ENCODE results near the gene TUBGCP5. TPM values are rescaled to one million over a fixed set of nuclear protein-coding genes. Genes with fewer than 3 reads are reported as not detected.
"Not testable (repeated sequence)": the region's sequence is repeated elsewhere in the genome, so short reads cannot be mapped to it uniquely, and the experiment has no call there.

TUBGCP5 gene
- 11.5 TPM for total RNA-seq
- long read RNA-seq, partial matches to known transcripts = 6 of 11 reads
- long read RNA-seq, other reads (novel, unspliced or antisense) = 1 of 11 reads

- intact Hi-C loops (cut with micrococcal nuclease) = no loop called here
- ATAC-seq (peak; percentile 97), DNase-seq (peak; percentile 99)
Measured at GRCh38 chr15:23039143-23039916, at the start of gene TUBGCP5. TSS of gene TUBGCP5 (minus strand) at chr15:23039569. CDS start at chr15:23039543, 26 bp downstream.

GRCh38 chr15:23083115-23083514, 43.7 kb upstream of the TUBGCP5 start:
- intact Hi-C loops (cut with micrococcal nuclease) = no loop called here
- ATAC-seq (no peak), DNase-seq (no peak)

DNA sequence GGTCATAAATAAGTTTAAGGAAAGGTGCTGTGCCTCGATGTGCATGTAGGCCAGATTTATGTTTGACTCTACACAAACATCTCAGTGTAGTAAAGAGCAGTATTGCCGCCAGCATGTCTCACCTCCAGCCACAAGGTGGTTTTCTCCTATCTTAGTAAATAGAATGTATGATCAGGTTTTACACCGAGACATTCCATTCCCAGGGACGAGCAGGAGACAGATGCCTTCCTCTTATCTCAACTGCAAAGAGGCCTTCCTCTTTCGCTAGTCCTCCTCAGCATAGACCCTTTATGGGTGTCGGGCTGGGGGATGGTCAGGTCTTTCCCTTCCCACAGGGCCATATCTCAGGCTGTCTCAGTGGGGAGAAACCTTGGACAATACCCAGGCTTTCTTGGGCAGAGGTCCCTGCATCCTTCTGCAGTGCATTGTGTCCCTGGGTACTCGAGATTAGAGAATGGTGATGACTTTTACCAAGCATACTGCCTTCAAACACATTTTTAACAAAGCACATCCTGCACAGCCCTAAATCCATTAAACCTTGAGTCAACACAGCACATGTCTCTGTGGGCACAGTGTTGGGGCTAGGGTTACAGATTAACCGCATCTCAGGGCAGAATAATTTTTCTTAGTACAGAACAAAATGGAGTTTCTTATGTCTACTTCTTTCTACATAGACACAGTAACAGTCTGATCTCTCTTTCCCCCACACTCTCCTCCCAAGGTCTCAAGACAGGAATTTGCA, 42.8 kb upstream of the TUBGCP5 start:
- DNase-seq; ATAC-seq; intact Hi-C loops (cut with micrococcal nuclease): not testable (repeated sequence)

DNA sequence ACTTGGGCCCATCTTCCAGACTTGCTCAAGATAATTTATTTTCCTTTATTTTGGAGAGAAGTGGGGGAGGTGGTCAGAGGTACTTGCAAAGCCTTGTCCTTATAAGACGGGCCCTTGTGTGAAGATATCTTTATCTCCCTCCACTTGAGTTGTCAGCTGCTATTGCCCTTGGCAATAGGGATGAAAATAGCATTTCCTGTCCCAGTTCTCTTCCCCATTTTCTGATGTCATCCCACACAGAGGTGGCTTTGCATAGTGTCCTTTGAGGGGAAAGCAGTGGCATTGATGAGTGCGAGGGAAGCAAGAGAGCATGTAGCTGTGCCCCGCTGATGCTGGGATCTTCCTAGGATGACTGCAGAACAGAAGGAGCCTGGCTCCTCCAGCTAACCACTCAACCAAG, 41.9 kb upstream of the TUBGCP5 start:
- DNase-seq (no peak), ATAC-seq (no peak)
- intact Hi-C loops (cut with micrococcal nuclease) = no loop called here

- intact Hi-C loops (cut with micrococcal nuclease) = no loop called here
- no peak for ATAC-seq
- no peak for DNase-seq
Measured at GRCh38 chr15:23079766-23080165, 40.4 kb upstream of the TUBGCP5 start.

GRCh38 chr15:23075927-23076326, 36.6 kb upstream of the TUBGCP5 start:
- intact Hi-C loops (cut with micrococcal nuclease) = no loop called here
- DNase-seq (no peak), ATAC-seq (no peak)

DNA sequence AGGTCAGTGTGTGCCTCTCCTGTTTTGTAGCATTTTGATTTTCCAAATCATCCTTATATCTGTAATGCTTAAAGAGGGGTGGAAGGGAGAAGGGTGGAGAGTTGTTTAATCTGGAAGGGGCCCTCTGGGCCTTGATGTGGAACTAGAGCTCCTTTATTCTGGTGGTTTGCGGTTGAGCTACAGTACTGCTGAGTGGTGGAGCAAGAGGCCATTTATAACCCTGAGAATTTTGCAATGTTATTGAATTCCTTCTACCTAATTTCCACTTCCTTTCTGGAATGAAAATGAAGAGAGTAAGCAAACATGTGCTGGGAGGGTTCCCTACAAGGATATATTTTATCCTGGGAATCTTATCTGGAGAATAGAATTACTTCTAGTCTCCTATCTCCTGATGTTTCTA, 35.3 kb upstream of the TUBGCP5 start:
- intact Hi-C loops (cut with micrococcal nuclease) = no loop called here
- ATAC-seq (no peak), DNase-seq (no peak)

DNA sequence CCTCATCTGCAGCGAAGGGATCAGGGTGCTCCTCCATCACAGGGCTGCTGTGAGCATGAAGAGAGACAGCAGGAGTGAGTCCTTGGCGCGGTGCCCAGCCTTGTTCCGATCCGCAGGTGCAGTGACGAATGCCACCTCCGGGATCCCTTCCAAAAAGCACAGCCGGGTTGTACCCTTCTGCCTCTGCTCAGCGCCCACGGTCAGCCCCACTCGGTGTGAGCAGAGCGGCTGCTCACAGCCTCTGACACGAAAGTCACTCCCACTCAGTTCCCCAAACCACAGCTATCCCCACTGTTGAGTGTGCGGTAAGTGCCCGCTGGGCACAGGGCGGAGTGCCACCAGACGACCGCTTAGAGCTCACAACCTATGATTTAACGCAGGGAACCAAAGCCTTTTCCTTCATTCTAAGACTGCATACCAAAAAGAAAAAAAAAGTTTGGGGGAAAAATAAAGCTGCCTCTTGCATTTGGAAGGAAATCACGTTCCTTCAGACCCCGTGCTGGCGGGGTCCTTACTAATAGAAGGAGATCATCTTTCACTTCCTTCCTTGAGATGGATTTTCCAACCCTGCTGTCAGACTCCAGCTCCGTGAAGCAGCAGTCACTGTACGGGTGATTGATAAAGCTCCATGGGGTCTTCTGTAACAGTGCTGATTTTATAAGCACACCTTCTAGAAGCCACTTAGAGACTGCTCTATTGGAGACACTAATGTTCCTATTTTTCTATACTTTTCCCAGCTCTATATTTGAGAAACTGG, 34.7 kb upstream of the TUBGCP5 start:
- ATAC-seq = no peak

DNA sequence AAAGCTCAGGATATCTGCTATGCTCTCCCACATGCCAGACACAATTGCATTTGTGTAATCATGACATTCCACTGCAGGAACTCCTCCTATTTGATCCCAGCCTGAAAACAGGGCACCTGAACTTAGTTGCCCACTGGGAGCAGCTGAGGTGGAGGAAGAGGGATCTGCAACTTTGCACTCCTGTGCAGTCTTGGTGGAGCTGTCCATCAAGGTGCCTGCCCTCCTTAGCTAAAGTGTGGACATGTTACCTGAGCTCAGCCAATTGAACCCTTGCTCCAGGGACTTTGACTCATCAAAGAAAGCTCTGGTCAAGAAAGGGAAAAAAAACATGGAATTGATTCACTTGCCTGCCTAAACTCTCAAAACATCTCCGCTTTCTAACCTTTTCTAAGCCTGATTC, 33.3 kb upstream of the TUBGCP5 start:
- intact Hi-C loops (cut with micrococcal nuclease) = no loop called here
- DNase-seq (no peak), ATAC-seq (no peak)

More for the DNA sequence above, 34.7 kb upstream of the TUBGCP5 start:
- intact Hi-C loops (cut with micrococcal nuclease) = no loop called here
- DNase-seq = peak; percentile 42

- intact Hi-C loops (cut with micrococcal nuclease) = no loop called here
- no peak for ATAC-seq
- DNase-seq = no peak
Measured at GRCh38 chr15:23069496-23070166, 30.3 kb upstream of the TUBGCP5 start.

DNA sequence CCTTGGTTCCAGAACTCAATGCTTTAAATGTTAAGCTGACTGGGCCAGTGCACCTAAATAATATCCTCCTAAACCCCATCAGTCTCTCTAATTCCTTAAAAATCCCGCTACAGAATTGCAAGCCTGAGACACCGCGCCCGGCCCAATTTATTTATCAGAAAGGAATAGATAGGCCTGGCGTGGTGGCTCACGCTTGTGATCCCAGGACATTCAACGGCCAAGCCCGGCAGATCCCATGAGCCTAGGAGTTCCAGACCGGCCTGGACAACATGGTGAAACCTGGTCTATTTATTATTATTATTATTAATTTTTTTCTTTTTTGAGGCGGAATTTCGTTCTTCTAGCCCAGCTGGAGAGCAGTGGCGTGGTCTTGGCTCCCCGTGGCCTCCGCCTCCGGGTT, 28.0 kb upstream of the TUBGCP5 start:
- intact Hi-C loops (cut with micrococcal nuclease) = no loop called here
- ATAC-seq (no peak), DNase-seq (no peak)

DNA sequence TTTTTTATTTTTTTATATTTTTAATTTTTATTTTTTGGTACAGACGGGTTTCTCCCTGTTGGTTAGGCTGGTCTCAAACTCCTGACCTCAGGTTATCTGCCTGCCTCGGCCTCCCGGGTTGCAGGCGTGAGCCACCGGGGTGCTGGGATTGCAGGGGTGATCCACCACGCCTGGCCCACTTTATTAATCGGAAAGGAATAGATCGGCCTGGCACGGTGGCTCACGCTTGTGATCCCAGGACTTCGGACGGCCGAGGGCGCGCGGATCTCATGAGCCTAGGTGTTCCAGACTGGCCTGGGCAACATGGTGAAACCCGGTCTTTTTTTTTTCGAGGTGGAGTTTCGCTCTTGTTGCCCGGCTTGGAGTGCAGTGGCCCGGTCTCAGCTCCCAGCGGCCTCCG, 26.5 kb upstream of the TUBGCP5 start:
- no peak for ATAC-seq
- intact Hi-C loops (cut with micrococcal nuclease) = no loop called here
- no peak for DNase-seq

GRCh38 chr15:23064156-23064555, 24.8 kb upstream of the TUBGCP5 start:
- DNase-seq (no peak), ATAC-seq (no peak)
- intact Hi-C loops (cut with micrococcal nuclease) = no loop called here

DNA sequence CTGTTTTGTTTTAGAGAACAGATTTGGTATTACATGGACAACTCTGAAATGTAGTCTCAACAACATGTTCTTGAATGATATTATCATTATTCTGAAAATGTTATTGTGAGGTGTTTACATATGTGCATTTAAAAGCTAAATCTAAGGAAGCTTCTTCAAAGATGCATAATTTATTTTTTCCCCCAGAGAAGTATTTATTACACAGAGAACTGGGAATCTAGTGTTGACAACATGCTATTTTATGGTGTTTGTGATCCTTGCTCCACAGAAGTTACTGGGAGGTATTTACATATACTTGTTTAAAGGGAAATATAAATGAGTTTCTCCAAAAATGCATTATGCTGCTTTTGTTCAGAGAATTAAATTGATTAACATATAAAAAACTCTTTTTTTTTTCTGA, 18.3 kb upstream of the TUBGCP5 start:
- no peak for DNase-seq
- ATAC-seq = no peak
- intact Hi-C loops (cut with micrococcal nuclease) = no loop called here

GRCh38 chr15:23055316-23055715, 15.9 kb upstream of the TUBGCP5 start:
- intact Hi-C loops (cut with micrococcal nuclease) = no loop called here
- no peak for ATAC-seq
- no peak for DNase-seq

DNA sequence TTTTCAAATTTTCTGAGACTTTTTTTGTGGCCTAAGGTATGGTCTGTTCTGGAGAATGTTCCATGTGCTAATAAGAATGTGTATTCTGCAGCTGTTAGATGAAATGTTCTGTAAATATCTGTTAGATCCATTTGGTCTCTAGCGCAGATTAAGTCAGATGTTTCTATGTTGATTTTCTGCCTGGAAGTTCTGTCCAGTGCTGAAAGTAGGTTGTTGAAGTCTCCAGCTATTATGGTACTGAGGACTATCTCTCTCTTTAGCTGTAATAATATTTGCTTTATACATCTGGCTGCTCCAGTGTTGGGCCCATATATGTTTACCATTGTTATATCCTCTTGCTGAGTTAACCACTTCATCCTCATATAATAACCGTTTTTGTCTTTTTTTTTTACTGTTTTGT, 13.2 kb upstream of the TUBGCP5 start:
- intact Hi-C loops (cut with micrococcal nuclease) = no loop called here
- no peak for ATAC-seq

GRCh38 chr15:23050708-23051107, 11.3 kb upstream of the TUBGCP5 start:
- no peak for ATAC-seq
- intact Hi-C loops (cut with micrococcal nuclease) = no loop called here
- no peak for DNase-seq

More for the DNA sequence above, 13.2 kb upstream of the TUBGCP5 start:
- no peak for DNase-seq

- DNase-seq (no peak), ATAC-seq (no peak)
Measured at GRCh38 chr15:23049984-23050628, 10.7 kb upstream of the TUBGCP5 start.

More at GRCh38 chr15:23049984-23050628, 10.7 kb upstream of the TUBGCP5 start:
- intact Hi-C loops (cut with micrococcal nuclease) = no loop called here

Measured in left ventricle myocardium superior (tissue), 1 donor.